Kidney capillary endothelial cell (primary cell): Measurements from ENCODE around the gene NXPE3.
A peak's percentile ranks its signal among the peaks of the same experiment; 100 is the strongest.

Source experiments
- DNase-seq: peaks from one replicate; pipeline ENCODE4 v3.0.0-alpha.2; 2018; ENCODE audit warnings: low spot score

The NXPE3 gene

GRCh38 chr3:101803173-101803782 lies 24.3 kb downstream of the NXPE3 start:
- DNase-seq, result peak; percentile 63

DNA sequence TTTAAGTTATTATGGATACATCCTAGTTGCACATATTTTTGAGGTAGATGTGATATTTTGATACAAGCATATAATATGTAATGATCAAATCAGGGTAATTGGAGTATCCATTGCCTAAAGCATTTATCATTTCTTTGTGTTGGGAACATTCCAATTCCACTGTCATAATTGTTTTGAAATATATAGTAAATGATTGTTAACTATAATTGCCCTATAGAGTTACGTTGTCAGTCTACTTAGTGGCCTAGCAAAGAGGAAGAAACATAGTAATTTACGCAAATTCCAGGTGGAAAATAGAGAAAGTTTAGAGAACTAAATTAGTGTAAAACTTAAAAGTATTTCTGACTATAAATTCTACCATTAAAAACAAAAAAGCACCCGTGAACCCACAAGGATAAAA lies 24.9 kb downstream of the NXPE3 start:
- no peak for DNase-seq

DNA sequence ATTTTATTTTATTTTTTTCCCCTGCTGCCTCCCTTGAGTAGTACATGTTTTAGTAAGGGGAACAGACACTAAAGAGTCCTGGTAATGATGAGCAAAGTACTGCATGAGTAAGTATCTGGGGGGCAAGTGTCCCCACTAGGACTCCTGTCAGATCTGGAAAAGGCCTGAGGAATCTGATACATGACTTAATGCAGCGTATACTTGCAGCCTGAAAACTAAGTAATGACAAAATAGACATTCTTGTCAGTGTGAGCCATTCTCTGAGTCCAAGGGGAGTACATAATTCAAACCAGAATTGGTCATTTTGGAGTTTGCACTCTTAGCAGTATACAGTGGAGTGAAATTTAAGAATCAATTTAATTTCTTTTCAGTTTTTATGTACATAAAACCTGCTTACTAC lies 27.5 kb downstream of the NXPE3 start:
- no peak for DNase-seq

- no peak for DNase-seq
Observed at GRCh38 chr3:101807888-101808287, 28.9 kb downstream of the NXPE3 start.

- peak; percentile 49 for DNase-seq
Observed at GRCh38 chr3:101809178-101810021, 30.4 kb downstream of the NXPE3 start.

DNA sequence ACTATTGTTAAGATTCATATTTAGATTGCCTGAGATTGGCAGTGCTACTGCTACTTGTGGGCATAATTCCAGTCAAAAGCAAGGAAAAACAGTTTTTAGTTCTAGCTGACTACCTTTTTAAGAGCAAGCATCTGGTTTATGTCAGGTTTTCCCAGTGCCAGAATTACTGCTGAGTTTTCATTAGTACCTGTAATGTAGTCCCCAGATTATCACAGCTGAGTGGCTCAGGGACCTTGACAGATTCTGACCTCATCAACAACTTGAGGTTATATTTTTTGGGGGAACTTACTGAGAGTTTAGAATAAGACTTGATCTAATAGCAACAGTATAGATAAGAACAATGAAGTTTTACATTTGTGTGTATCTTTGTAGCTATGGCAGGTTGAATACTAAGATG lies 31.0 kb downstream of the NXPE3 start:
- DNase-seq, result no peak

DNA sequence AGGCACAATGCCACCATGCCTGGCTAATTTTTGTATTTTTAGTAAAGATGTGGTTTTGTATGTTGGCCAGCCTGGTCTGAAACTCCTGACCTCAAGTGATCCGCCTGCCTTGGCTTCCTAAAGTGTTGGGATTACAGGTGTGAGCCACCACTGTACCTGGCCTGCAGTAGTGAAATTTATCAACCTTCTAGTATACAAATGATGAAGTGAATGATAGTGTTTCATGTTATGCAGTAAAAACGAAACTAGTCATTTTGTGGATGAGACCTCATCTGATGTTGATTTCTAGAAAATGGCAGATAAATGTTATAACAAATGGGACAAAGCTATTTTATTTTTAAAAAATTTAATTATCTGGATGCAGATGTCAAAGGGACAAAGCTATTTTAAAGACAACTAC lies 32.9 kb downstream of the NXPE3 start:
- DNase-seq, result no peak

DNA sequence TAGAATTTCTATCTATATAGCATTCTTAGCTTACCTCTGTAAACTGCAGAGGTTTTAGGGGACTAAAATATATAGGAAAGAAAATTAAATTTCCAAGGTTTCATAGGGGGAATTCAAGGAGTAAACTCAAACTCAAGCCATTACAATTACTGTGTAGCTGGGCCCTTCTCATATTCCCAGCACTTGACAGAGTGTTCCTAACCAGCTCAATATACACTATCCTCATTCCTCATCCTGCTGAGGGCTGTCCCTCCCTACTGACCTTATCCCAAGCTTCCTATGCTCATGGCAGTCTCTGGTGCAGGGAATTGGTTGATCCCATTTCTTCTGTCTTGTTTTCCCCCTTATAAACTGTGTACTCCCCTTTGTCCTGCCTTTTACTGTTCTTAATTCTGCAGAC lies 33.9 kb downstream of the NXPE3 start:
- no peak for DNase-seq

DNA sequence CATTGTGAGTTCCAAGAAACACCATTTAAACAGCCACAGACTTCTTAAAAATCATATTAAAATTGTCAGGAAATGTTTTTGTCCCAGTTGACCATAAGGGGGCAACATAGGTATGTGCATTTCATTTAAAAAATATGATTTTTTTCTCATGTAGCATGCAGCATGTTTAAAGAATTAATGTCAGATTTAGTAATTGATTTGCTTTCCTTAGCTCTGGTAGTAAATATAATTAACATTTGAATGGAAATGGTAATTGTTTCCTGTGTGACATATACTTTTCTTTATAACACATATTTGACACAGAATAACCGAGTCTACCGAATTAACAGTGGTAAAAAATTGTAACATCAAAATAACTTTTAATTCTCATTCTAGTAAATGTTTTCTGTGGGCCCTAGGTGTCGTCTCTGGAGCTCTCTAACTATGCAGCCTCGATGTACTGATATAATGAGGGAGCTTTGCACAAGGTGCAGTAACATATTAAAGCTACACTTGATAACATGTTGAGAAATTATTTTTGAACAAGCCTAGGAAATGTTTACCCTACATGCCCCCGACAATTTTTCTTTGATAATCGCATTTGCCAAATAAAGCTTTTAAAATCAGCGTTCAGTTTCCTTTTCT lies 34.9 kb downstream of the NXPE3 start:
- DNase-seq, result peak; percentile 46

DNA sequence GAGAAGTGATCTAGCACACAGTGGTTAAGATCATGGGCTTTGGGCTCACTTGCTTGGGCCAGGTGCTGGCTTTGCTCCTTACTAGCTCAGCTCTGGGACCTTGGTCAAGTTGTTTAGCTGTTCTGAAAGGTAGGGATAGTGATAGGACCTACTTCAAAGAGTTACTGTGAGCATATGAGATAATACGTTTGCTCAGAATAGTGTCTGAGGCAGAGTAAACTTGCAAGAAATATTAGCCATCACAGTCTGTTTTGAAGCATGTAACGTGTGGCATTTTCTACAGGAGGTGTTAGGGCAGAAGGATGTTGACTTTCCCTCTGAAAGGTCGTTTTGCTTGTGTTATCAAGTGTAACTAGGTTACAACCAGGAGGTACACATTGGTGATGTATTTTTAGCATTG lies 35.8 kb downstream of the NXPE3 start:
- no peak for DNase-seq

DNA sequence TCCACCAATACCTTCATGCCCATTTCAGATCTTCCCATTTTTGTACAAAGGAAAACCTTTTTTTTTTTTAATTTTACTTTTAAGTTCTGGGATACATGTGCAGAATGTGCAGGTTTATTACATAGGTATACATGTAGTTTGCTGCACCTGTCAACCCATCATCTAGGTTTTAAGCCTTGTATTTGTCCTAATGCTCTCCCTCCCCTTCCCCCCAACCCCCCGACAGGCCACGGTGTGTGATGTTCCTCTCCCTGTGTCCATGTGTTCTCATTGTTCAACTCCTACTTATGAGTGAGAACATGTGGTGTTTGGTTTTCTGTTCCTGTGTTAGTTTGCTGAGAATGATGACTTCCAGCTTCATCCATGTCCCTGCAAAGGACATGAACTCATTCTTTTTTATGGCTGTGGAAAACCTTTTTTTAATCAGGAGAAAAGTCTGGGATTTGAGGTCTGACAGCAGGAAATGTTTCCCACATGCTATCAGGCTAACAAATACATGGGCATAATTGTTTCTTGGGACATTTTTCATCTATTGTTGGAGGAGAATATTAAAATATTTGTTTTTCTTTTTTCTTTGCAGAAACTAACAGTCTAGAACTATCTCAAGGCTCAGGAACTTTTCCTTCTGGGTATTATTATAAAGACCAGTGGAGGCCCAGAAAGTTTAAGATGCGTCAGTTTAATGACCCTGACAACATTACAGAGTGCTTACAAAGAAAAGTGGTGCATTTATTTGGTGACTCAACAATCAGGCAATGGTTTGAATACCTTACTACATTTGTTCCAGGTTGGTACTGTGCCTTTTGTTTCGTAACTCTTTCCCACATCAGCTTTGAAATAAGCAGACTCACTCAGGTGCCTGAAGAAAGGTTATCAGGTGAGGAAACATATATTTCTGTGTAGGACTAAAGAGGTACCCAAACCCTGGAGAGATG lies 37.5 kb downstream of the NXPE3 start:
- DNase-seq, result no peak

DNA sequence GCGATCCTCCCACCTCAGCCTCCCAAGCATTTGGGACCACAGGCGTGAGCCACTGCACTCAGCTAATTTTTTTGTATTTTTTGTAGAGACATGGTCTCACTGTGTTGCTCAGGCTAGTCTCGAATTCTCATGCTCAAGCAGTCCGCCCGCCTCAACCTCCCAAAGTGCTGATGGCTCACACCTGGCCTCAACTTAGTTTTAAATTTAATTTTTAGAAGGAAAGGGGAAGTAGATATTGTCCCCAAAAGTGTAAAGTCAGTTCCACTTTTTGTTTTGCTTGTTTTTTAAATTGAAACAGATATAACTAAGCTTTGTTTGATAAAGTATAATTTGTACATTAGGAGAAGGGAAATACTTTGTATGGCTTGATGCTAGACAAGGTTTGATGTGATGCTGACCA lies 39.0 kb downstream of the NXPE3 start:
- DNase-seq, result no peak

DNA sequence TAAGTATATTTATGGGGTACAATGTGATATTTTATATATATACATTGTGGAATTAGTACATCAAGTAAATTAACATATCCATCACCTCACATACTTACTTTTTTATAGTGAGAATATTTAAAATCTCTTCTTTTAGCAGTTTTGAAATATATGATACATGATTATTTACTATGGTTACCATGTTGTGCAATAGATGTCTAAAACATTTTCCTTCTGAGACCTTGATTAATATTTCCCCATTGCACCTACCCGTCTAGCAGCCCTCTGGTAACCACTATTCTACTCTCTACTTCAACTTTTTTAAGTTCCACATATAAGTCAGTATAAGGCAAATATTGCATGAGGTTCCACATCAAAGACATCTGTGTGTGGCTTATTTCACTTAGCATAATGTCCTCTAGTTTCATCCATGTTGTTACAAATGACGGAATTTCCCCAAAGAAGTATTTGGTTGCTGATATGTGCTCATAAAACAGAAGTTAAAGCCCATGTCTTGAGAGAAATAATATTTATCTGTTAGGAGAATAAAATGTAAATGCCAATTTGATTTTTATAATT lies 40.7 kb downstream of the NXPE3 start:
- DNase-seq, result no peak

DNA sequence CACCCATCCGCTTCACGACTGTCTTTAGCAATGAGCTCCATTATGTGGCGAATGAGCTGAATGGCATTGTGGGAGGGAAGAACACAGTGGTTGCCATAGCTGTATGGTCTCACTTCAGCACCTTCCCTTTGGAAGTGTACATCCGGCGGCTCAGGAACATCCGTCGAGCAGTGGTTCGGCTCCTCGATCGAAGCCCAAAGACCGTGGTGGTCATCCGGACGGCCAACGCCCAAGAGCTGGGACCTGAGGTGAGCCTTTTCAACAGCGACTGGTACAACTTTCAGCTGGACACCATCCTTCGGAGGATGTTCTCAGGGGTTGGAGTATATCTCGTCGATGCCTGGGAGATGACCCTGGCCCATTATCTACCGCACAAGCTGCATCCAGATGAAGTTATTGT lies 42.5 kb downstream of the NXPE3 start:
- DNase-seq, result no peak

GRCh38 chr3:101823525-101823924 lies 44.5 kb downstream of the NXPE3 start:
- DNase-seq, result no peak

- no peak for DNase-seq
Observed at GRCh38 chr3:101824702-101825101, 45.7 kb downstream of the NXPE3 start.

GRCh38 chr3:101825904-101826445 lies 47.0 kb downstream of the NXPE3 start:
- DNase-seq, result no peak

GRCh38 chr3:101827211-101828174 lies 48.5 kb downstream of the NXPE3 start:
- DNase-seq, result peak; percentile 51

DNA sequence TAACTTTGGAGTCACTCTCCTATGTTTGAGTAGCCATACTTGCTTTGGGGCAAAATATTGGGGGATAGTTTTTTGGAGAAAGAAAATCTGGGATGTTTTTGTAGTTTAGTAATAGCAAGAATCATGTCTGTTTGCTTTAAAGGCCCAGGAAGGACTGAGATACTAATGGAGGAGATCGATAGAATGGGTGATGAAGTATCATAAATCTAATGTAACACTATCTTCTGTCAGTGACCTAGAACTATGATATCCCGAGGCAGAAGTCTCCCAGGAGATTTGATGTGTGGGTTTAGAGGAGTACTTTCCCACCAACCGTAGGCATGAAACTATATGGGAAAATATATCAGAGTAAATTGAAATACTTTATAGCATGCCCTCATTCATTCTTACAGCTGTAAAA lies 49.3 kb downstream of the NXPE3 start:
- peak; percentile 7 for DNase-seq

DNA sequence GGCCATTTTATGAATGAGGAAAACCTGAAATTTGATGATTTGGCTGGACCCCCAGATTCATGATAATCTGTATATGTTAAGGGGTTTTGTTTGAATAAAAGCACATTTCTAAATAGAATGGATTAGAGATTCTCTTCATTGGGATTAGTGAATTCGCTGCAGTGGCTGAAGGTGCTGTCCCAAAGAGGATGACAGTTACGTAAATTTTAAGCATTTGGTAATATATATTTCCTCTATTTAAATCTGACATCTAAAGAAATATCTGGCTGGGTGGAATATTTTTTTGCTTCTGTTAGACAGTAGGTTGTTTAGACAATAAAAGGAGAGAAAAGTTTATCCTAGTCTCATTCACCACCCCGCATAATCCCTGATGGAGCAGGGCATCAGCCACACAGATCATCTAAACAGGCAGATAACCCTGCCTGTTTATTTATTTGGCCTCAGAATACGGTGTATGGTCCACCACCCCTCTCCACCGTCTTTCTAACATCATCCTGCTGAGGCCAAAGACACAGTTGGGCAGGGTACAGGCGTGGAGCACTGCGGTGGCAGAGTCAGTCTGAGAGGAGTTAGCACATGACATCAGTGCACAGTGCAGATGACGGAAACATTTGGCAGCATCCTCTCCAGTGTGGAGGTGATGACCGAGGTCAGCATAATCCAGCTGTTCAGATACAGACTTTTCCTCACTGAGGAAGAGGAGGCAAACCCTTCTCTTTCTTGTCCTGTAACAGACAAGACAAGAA lies 49.9 kb downstream of the NXPE3 start:
- peak; percentile 9 for DNase-seq
